Hematopoietic multipotent progenitor cell treated with erythropoietin and hydrocortisone succinate and interleukin-3 and kit ligand, for 4 days (in vitro differentiated cells): Measurements from ENCODE around the gene MAB21L2.
A peak's percentile ranks its signal among the peaks of the same experiment; 100 is the strongest.

Experiments
- DNase-seq: peaks from one replicate; pipeline ENCODE4 v3.0.0-alpha.2; 2015

MAB21L2 gene

GRCh38 chr4:150577796-150578195 is 4.2 kb upstream of the MAB21L2 start:
- DNase-seq: no peak

GRCh38 chr4:150578745-150579501 is 3.0 kb upstream of the MAB21L2 start:
- no peak for DNase-seq

DNA sequence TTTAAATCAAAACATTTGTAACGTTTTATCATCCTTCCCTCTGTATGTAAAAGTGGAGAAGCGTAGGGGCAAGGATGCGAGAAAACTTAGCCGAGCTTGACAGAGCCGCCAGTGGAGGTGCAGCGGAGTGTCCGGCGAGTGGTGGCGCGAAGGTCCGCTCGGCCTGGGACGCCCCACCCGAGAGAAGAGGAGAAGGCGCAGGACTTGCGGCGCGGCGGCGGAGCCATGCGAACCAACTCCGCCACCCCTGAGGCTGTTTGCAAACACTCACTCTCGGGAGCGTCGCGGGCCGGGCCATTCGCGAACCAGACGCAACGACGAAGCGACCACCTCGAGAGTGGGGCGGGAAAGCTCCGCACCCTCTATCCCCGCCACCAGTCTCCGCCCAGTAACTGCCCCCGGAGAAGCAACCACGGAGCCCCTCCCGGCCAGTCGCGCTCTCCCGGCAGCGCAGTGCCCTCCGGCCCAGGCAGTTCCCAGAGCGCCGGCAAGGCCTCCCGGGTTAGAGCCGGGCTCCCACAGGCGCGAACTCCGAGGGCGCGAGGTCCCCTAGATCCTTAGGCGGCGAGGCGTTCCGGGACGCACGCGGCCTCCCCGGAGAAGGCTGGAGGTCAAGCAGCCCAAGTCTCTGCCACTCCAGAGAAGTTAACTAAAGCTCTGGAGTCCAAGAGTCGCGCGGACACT is 2.3 kb upstream of the MAB21L2 start:
- no peak for DNase-seq

GRCh38 chr4:150580306-150580705 is 1.6 kb upstream of the MAB21L2 start:
- DNase-seq: no peak

- DNase-seq: no peak
Observed at GRCh38 chr4:150581056-150581605, 820 bp upstream of the MAB21L2 start.

- no peak for DNase-seq
Observed at GRCh38 chr4:150581641-150582051, 305 bp upstream of the MAB21L2 start.

DNA sequence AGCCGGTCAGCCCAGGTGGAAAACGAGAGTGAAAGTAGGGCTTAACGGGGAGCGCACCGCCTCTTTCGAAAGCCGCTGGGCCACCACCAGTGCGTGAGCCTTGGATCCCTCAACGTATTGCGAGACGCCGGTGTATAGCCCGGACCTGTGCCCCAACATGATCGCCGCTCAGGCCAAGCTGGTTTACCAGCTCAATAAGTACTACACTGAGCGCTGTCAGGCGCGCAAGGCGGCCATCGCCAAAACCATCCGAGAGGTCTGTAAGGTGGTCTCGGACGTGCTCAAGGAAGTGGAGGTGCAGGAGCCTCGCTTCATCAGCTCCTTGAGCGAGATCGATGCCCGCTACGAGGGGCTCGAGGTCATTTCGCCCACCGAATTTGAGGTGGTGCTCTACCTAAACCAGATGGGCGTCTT is 929 bp downstream of the MAB21L2 start:
- DNase-seq: no peak

GRCh38 chr4:150583287-150584110 is 1.5 kb downstream of the MAB21L2 start:
- no peak for DNase-seq

DNA sequence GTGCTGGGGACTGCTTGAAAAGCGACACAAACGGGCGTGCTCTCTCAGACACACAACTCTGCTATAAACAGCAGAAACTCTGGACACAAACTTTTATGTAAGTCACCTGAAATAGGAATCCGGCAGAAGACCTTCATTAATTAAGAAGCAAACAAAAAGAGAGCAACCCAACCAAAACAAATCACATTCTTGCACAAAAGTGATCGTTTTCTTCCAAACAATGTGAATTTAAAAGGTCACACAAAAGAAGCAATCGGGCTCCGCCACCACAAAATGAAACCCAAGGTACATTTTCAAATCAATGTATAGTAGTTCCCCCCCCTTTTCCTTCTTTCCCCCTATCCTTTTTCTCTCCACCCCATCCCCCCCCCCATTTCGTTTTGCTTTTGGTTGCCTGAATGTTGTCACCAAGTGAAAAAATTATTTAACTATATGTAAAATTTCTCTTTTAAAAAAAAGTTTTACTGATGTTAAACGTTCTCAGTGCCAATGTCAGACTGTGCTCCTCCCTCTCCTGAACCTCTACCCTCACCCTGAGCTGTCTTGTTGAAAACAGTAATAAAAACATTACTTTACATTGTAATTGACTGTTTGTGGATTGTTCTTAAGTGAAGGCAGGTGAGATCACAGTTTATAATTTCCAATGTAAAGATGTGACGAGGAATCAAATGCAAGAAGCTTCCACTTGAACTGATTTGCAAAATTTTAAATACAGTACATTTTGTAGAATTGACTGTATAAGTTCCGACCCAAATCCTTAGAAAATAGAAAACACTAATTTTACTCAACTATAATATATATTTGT is 2.4 kb downstream of the MAB21L2 start:
- DNase-seq: no peak

GRCh38 chr4:150585611-150586010 is 3.7 kb downstream of the MAB21L2 start:
- no peak for DNase-seq

- no peak for DNase-seq
Observed at GRCh38 chr4:150586162-150586810, 4.3 kb downstream of the MAB21L2 start.

GRCh38 chr4:150588316-150588715 is 6.4 kb downstream of the MAB21L2 start:
- DNase-seq: no peak

- no peak for DNase-seq
Observed at GRCh38 chr4:150589157-150589556, 7.2 kb downstream of the MAB21L2 start.

DNA sequence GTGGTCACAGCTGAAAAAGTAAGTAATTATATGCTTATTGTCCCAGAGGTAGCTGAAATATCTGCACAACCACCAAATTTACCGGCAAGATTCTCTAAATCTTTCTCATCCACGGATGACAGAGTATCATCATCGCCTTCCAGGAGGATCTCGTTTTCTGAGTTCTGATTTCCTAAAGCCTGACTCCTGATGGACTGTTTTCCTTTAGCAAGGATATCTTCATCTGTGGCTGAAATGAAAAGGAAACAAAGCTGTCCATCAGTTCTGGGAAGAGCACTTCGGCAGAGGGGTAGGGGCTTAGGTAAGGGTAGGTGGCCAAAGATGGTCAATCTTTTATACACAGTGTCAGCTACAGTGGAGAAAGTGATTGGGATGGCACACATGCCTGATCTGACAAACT is 8.7 kb downstream of the MAB21L2 start:
- DNase-seq: no peak

DNA sequence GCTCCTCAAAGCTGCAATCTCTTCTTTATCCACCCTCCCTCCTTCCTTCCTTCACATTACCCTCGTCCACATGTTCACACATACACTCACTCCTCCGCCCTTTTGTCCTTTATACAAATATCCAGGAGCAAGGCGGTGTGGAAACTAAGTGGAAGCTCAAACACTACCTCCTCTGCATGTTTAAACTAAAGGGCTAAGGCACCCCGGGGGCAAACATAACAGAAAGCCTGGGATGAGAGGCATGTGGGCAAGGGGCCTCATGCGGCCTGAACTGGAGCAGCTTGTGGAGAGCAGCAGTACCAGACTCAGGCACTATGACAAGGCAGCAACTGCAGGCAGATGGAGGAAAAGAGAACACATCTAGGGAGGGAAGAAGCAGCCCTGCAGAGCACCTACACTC is 9.5 kb downstream of the MAB21L2 start:
- DNase-seq: no peak

- DNase-seq: no peak
Observed at GRCh38 chr4:150591904-150592303, 10.0 kb downstream of the MAB21L2 start.

DNA sequence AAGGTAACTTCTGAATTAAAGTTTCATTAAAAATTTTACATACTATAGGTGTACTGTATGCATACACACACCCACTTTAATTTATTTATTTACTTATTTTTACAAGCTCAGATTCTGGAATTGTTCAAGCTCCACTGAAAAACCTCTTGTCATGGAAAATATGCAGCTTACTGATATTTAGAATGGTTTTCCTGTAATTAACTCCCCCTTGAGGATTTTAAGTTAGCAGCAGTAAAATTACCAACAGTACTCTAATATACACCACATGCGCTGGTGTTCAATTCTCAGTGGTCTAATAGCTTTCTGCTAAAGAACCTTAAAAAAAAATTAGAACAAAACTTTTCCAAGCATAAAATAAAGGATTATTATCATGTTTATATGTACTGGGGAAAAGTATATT is 12.0 kb downstream of the MAB21L2 start:
- DNase-seq: peak; percentile 61

DNA sequence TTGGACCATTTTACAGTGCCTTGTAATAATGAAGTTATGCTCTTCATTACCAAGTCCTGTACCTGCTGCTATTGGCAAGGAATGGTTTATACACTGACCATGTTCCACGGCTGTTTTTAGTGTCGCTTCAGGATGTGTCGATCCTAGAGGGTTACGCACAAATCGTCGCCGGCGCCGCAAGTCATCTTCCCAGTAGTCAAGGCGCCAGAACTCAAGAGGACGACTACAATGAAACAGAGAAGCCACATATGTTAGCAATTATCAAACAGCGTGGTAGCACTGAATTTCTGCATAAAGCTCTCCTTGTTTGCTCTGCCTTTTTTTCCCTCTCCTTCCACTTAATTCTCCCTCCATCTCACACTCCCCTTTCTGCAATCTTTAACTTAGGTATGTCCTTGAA is 17.0 kb downstream of the MAB21L2 start:
- no peak for DNase-seq

GRCh38 chr4:150599547-150599946 is 17.6 kb downstream of the MAB21L2 start:
- DNase-seq: no peak

DNA sequence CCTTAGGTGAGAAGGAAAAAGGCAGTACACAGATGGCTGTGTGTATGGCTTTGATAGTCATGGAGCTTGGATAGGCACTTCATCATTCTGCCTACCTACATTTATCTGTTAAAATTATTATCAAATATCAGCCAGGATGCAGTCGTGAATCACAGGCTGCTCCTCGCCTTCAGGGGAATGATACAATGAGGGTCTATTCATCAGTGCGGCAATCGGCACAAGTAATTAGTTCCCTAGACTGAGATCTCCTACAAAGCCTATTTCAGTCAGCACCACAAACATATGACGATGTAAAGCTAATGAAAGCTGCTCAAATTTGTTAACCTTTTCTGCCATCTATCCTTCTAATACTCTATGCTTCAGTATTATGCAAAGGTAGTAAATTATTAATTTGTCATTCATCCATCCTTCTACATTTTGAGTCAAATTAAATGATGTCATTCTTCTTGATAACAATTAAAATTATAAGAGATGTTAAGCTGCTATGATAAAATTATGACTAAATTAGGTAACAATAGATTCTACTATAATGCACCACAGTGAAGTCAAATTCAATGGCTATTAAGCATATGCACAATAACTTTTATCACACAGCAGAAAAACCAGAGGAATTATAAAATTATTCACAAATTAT is 19.0 kb downstream of the MAB21L2 start:
- DNase-seq: no peak

DNA sequence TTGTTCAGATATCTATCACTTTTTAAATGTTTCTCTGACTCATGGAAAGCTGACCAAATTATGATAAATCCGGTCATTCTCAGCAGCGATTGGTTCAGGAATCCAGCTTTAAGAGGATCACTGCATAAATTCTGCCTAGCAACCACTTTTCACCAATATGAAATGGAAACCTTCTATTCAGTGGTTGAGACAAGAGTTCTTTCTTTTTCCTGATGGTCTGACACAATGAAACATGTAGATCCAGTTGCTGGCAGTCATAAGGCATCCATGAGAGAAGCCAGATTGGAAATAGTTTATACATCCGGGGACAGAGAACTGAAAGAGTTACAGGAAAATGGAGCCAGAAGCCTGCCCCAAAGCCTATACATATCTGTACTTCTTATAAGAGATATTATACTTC is 27.2 kb downstream of the MAB21L2 start:
- no peak for DNase-seq
